ENCODE data around the gene DCLRE1C.
"Not testable (repeated sequence)": the region's sequence is repeated elsewhere in the genome, so short reads cannot be mapped to it uniquely, and the experiment has no call there.

DCLRE1C gene

GRCh38 chr10:14879124-14879927, 74.6 kb downstream of the DCLRE1C start:
- peak; percentile 31 for DNase-seq

DNA sequence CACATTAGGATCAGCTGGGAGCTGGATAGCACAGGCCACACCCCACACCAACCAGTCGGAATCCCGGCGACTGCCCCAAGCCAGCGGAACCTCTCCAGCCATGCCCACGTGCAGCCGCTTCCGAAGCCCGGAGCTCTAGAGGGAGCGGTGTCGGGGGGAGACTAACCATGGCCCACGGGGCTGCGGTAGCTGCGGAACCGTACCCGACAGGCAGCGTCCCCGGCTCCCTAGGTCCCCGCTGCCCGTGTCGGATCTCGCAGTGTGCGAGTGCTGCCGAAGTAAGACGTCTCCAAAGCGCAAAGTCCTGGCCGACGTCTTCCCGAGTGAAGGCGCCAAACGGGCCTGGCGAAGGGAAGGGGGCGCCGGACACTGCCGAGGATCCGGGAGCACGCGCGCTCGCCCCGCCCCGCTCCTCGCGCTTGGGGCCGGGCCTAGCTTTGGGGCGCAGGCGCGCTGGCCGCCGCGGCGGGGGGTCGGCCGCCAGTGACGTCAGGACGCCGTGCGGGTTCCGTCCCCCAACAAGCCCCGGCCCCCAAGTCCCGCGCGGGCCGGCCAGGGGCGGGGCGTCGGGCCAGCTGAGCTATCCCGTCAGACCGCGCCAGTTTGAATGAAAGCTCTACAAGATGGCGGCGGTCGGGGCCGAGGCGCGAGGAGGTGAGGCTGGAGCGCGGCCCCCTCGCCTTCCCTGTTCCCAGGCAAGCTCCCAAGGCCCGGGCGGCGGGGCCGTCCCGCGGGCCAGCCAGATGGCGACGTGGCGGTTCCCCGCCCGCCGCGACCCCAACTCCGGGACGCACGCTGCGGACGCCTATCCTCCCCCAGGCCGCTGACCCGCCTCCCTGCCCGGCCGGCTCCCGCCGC, 75.4 kb downstream of the DCLRE1C start, which contains the start of gene SUV39H2:
Gene SUV39H2 (plus strand): TSS at position 601 of the 858 bp plus-strand sequence. CDS start 23 bp downstream, at position 624.
- peak; percentile 97 for DNase-seq

DNA sequence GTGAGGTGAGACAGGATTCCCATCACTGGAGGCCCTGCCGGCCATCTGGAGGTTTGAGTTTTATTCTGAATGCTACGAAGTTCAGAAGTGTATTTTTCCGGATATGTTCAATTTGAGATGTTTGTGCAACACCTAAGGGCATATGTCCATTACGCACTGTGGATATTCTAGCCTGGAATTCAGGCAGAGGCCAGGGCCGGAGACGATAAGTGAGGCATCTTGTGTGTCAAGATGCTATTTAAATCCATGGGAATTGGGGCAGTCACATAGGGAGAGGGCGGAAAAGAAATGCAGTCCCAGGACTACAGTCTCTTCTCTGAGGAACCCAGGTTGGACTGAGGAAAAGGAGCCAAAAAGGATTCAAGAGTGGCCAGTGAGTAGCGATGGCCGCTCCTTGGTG, 77.1 kb downstream of the DCLRE1C start:
- DNase-seq, result no peak

DNA sequence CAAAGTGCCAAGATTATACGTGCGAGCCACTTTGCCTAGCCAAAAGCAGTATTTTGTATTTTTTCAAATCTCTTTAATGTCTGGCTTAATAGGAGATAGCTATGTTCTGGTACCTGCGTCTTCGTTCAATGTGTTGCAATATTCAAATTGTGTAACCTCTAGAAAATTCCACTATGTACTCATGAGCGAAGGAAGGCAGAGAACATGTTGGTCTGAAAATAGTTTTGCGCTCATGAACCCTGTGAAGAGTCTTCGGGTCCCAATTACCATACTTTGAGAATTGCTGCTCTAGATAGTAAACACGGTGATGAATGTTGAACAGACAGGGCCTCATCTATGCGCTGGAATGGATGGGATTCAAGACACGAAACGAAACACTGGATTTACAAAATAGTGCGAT, 78.0 kb downstream of the DCLRE1C start:
- no peak for DNase-seq

DNA sequence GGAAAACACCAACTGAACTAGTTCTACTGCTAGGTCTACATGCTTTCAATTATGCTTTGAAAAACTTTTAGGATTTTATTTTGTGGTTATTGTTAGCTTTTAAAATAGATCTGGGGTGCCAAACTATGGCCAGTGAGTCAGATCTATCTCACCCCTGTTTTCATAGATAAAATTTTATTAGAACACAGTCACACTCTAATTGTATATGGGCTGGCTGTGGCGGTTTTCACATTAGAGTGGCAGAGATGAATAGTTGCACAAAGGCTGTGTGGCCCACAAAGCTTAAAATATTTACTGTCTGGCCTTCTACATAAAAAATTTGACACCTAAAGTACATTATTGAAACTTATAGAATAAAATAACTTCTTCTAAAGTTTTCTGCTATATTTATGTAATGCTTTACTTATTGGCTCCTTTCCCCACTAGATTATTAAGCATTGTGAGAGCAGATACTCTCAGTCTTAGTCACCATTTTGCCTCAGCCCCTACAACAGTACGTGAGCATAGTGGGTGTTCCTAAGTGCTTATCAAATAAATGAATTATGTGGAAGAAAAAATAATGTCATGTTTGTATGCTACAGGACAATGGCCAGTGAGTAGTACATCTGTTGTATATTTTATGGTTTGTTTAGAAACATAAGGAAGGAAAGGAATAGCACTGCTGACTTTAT, 80.7 kb downstream of the DCLRE1C start:
- DNase-seq, result no peak

GRCh38 chr10:14864871-14865270, 89.0 kb downstream of the DCLRE1C start:
- DNase-seq, result not testable (repeated sequence)

GRCh38 chr10:14864466-14864865, 89.4 kb downstream of the DCLRE1C start:
- not testable (repeated sequence) for DNase-seq

GRCh38 chr10:14860791-14861190, 93.1 kb downstream of the DCLRE1C start:
- DNase-seq, result no peak

DNA sequence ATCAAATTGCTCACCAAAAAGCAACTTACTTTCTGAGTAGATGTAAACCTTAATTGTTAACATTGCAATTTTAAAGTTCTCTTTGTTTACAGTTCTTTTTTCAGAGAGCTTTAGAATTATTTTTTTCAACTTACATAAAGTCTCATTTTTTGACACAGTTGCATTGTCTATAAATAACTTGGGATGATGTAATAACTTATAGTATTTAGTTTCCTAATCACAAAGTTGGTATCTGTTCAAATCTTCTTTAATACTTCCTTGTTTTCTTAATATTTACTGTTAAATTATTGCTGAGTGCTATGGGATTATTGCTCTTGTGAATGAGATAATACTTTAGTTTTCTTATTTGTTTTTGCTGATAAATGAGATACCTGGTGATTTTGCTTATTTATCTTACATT, 94.1 kb downstream of the DCLRE1C start:
- DNase-seq, result no peak

DNA sequence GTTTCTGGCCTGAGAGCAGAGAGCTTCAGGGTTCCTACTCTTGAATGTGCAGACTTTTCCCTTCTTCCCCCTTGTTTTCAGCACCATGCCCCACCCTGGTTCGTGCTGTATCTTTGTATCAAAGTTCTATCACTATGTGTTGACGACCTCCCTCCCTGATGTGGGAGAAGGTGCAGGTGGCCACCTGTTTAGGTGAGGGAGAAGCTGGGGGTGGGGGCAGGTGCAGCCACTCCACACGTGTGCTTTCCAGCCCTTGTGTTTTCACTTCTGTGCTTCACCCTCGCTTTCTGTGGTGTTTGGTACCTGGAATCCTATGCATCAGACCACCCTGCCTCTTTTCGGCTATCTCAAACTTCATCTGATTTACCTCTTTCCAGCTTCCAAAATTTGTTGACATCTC, 94.9 kb downstream of the DCLRE1C start:
- no peak for DNase-seq

- DNase-seq, result no peak
Observed at GRCh38 chr10:14858338-14858960, 95.4 kb downstream of the DCLRE1C start.

GRCh38 chr10:14855453-14855852, 98.4 kb downstream of the DCLRE1C start:
- no peak for DNase-seq

GRCh38 chr10:14852236-14852635, 101.7 kb downstream of the DCLRE1C start:
- no peak for DNase-seq

Measured in RPMI8226 (cell line).